ENCODE measurements around the gene UTS2B. TPM values are rescaled to one million over a fixed set of nuclear protein-coding genes. Genes with fewer than 3 reads are reported as not detected.

UTS2B gene
- total and polyA plus RNA-seq, 4 donors, result 0.10 to 0.76 TPM; not detected in 2

GRCh38 chr3:191357909-191358308, 27.6 kb upstream of the UTS2B start:
- H3K9me3 ChIP-seq (ENCODE audit: control insufficient read depth in 4 of 4, low read length in 3 of 4), result no peaks in the 10 kb centered on the region
- no peak for DNase-seq (ENCODE audit: low spot score)
- 97% methylated on average over 6 of the region's 6 CpGs for WGBS
- H3K4me3 ChIP-seq (ENCODE audit: low read depth in 1 of 3, low read length in 3 of 3), result no peak overlapping the region
- no peak overlapping the region for H3K27ac ChIP-seq (ENCODE audit: low read depth in 1 of 2, low read length in 2 of 2)
- H3K27me3 ChIP-seq (ENCODE audit: control insufficient read depth in 4 of 4, insufficient read depth in 4 of 4, low read length in 3 of 4), result no peaks in the 10 kb centered on the region
- TF ChIP-seq RXRA (IDR thresholded peaks at IDR 0.05) (no peak), TAF1 (conservative IDR thresholded peaks at IDR 0.05) (no peak), JUND (IDR thresholded peaks at IDR 0.05) (no peak), SP1 (IDR thresholded peaks at IDR 0.05) (no peak), CTCF (IDR thresholded peaks at IDR 0.05; ENCODE audit: low read depth, low read length, missing input control) (no peak), FOXA2 (IDR thresholded peaks at IDR 0.05) (no peak), RAD21 (IDR thresholded peaks at IDR 0.05) (no peak), HNF4A (conservative IDR thresholded peaks at IDR 0.05) (no peak), GABPA (IDR thresholded peaks at IDR 0.05 in 1 of 2, conservative IDR thresholded peaks at IDR 0.05 in 1 of 2) (no peak), FOXA1 (IDR thresholded peaks at IDR 0.05) (no peak), NR2F2 (IDR thresholded peaks at IDR 0.05) (no peak), HNF4G (IDR thresholded peaks at IDR 0.05) (no peak), ZBTB33 (IDR thresholded peaks at IDR 0.05) (no peak), REST (IDR thresholded peaks at IDR 0.05) (no peak), EGR1 (IDR thresholded peaks at IDR 0.05; ENCODE audit: low read depth in 2 of 2) (no peak), MAX (IDR thresholded peaks at IDR 0.05) (no peak)
- no peak overlapping the region for H3K9ac ChIP-seq (ENCODE audit: low read depth in 1 of 2, low read length in 2 of 2)
- peaks cover 7 to 31% (median 18%) of the 10 kb centered on the region in 4 donors for H3K4me1 ChIP-seq (ENCODE audit: control insufficient read depth in 4 of 4, insufficient read depth in 4 of 4, low read length in 3 of 4)
- H3K36me3 ChIP-seq (ENCODE audit: control insufficient read depth in 4 of 4, insufficient read depth in 3 of 4, low read depth in 1 of 4, low read length in 3 of 4), result peaks cover 7 to 49% (median 26%) of the 10 kb centered on the region in 4 donors

All from liver (tissue), 9 donors.